A549 (cell line): ENCODE measurements around the gene EMC6. TPM values are rescaled to one million over a fixed set of nuclear protein-coding genes. Genes with fewer than 3 reads are reported as not detected.

Source experiments
- ATAC-seq, 2 experiments: fragments of 200-7000 bp in 1 of 2; fragments of >200 bp in 1 of 2; cut with Nextera tagmentation in 1 of 2; cut with Tn5 transposase in 1 of 2; 3 replicates each; pipeline versions ENCODE4 v1.8.0 to v1.9.1; 2018 to 2020; ENCODE audit warnings: mild to moderate bottlenecking in 1 of 2, moderate library complexity in 1 of 2
- CTCF ChIA-PET: fragments of 300-600 bp; sonication (Branson Sonifier 250); formaldehyde crosslinking; extraction: SDS; loops from one replicate; lab custom pipeline; 2021; ENCODE audit warnings: antibody characterized with exemption, inconsistent platforms; lab: Yijun Ruan, JAX
- POLR2A ChIA-PET: fragments of 350-600 bp; formaldehyde crosslinking; extraction: SDS; loops from one replicate; lab custom pipeline; 2021; ENCODE audit warnings: antibody characterized with exemption, inconsistent platforms; lab: Yijun Ruan, JAX
- DNase-seq, 2 experiments: peaks; one replicate each; pipeline versions ENCODE4 v3.0.0 to v3.0.0-alpha.2; 2011 to 2016; ENCODE audit warnings: low read depth in 1 of 2, low spot score in 1 of 2
- FAIRE-seq: peaks from 2 replicates; lab custom pipeline; 2011; peaks lifted over from hg19 to GRCh38; lab: Jason Lieb, UNC
- H3K27ac ChIP-seq, 2 experiments: fragments of >200 bp; sonication (Bioruptor Twin); formaldehyde crosslinking; 3 replicates each; pipeline ENCODE4 v1.5.1; 2016 to 2017
- H3K4me1 ChIP-seq: fragments of >200 bp; sonication (Bioruptor Twin); formaldehyde crosslinking; 3 replicates; pipeline ENCODE4 v1.6.1; 2016
- H3K4me2 ChIP-seq: fragments of >200 bp; sonication (Bioruptor Twin); formaldehyde crosslinking; 3 replicates; pipeline ENCODE4 v1.6.1; 2016
- H3K4me3 ChIP-seq: fragments of >200 bp; sonication (Bioruptor Twin); formaldehyde crosslinking; 3 replicates; pipeline ENCODE4 v1.5.1; 2016
- H3K9me3 ChIP-seq: fragments of >200 bp; sonication (Bioruptor Twin); formaldehyde crosslinking; 3 replicates; pipeline ENCODE4 v1.6.1; 2016
- BHLHE40 ChIP-seq: IDR thresholded peaks from 2 replicates; pipeline ENCODE4 v1.6.1; 2012; ENCODE audit warnings: low read depth, low read length, inconsistent platforms
- CBX8 ChIP-seq: fragments of 200-600 bp; sonication (generic); IDR thresholded peaks from 2 replicates; pipeline ENCODE4 v1.6.1; 2016
- CEBPB ChIP-seq, 2 experiments: fragments of >200 bp in 1 of 2; sonication (Bioruptor Twin) in 1 of 2; formaldehyde crosslinking in 1 of 2; IDR thresholded peaks; 2 replicates each; pipeline ENCODE4 v1.6.1; 2012 to 2016
- CHD2 ChIP-seq: fragments of 150-350 bp; IDR thresholded peaks from 2 replicates; pipeline ENCODE4 v1.6.1; 2014; ENCODE audit warnings: low read length; ENCODE audit not compliant: partially characterized antibody
- EHF ChIP-seq: fragments of 250-450 bp; sonication (Bioruptor Pico); IDR thresholded peaks from 2 replicates; pipeline ENCODE4 v1.5.0; 2020; ENCODE audit warnings: mild to moderate bottlenecking
- EHMT2 ChIP-seq: fragments of 200-600 bp; sonication (generic); IDR thresholded peaks from 2 replicates; pipeline ENCODE4 v1.6.1; 2016; ENCODE audit warnings: antibody characterized with exemption, low read depth, mild to moderate bottlenecking, moderate library complexity
- ESRRA ChIP-seq: fragments of 150-350 bp; IDR thresholded peaks from 2 replicates; pipeline ENCODE4 v1.6.1; 2014; ENCODE audit warnings: mild to moderate bottlenecking, low read length, borderline replicate concordance
- FOSL2 ChIP-seq, 2 experiments: fragments of 450-650 bp in 1 of 2; fragments of >200 bp in 1 of 2; sonication (Bioruptor Twin) in 1 of 2; formaldehyde crosslinking; IDR thresholded peaks; 2 replicates each; pipeline versions ENCODE4 v1.5.0 to v1.6.1; 2016 to 2020; ENCODE audit warnings: mild to moderate bottlenecking in 1 of 2, moderate library complexity in 1 of 2
- HDAC2 ChIP-seq: fragments of 200-600 bp; sonication (generic); IDR thresholded peaks from 2 replicates; pipeline ENCODE4 v1.6.1; 2016
- HEYL ChIP-seq: fragments of 250-450 bp; sonication (Bioruptor Pico); IDR thresholded peaks from 2 replicates; pipeline ENCODE4 v1.8.0; 2021; ENCODE audit warnings: mild to moderate bottlenecking, moderate library complexity
- HMGXB4 ChIP-seq: fragments of 250-450 bp; sonication (Bioruptor Pico); IDR thresholded peaks from 2 replicates; pipeline ENCODE4 v1.5.0; 2021; ENCODE audit warnings: mild to moderate bottlenecking, moderate library complexity, borderline replicate concordance
- JUN ChIP-seq, 2 experiments: fragments of >200 bp; sonication (Bioruptor Twin); formaldehyde crosslinking; IDR thresholded peaks; 2 replicates in 1 of 2; 3 replicates in 1 of 2; pipeline ENCODE4 v1.6.1; 2016 to 2017
- JUNB ChIP-seq: fragments of >200 bp; sonication (Bioruptor Twin); formaldehyde crosslinking; IDR thresholded peaks from 2 replicates; pipeline ENCODE4 v1.6.1; 2016
- KDM5A ChIP-seq: fragments of 200-600 bp; sonication (generic); IDR thresholded peaks from 2 replicates; pipeline ENCODE4 v1.6.1; 2016; ENCODE audit warnings: antibody characterized with exemption, mild to moderate bottlenecking
- MAFK ChIP-seq: fragments of 450-650 bp; IDR thresholded peaks from 2 replicates; pipeline ENCODE4 v1.6.1; 2014; ENCODE audit not compliant: partially characterized antibody
- MAX ChIP-seq: IDR thresholded peaks from 2 replicates; pipeline ENCODE4 v1.6.1; 2012
- MAZ ChIP-seq: fragments of 150-350 bp; IDR thresholded peaks from 2 replicates; pipeline ENCODE4 v1.6.1; 2014; ENCODE audit warnings: antibody characterized with exemption, low read depth, low read length, borderline replicate concordance
- MYC ChIP-seq: IDR thresholded peaks from 2 replicates; pipeline ENCODE4 v1.6.1; 2012; ENCODE audit warnings: mild to moderate bottlenecking, inconsistent platforms, low read length, improper control_type of control experiment, borderline replicate concordance
- POLR2AphosphoS2 ChIP-seq: conservative IDR thresholded peaks from 2 replicates; pipeline ENCODE4 v1.6.1; 2012; ENCODE audit warnings: low read length, improper control_type of control experiment, inconsistent platforms
- RAD21 ChIP-seq, 2 experiments: fragments of >200 bp in 1 of 2; sonication (Bioruptor Twin) in 1 of 2; formaldehyde crosslinking in 1 of 2; IDR thresholded peaks in 1 of 2; conservative IDR thresholded peaks in 1 of 2; 2 replicates in 1 of 2; 3 replicates in 1 of 2; pipeline ENCODE4 v1.6.1; 2012 to 2018; ENCODE audit warnings: inconsistent platforms in 1 of 2
- RARB ChIP-seq: fragments of 250-450 bp; sonication (Bioruptor Pico); IDR thresholded peaks from 2 replicates; pipeline ENCODE4 v1.8.0; 2021; ENCODE audit warnings: mild to moderate bottlenecking, moderate library complexity
- TFCP2L1 ChIP-seq: fragments of 250-450 bp; sonication (Bioruptor Pico); IDR thresholded peaks from 2 replicates; pipeline ENCODE4 v1.5.0; 2021; ENCODE audit warnings: mild to moderate bottlenecking
- TP53 ChIP-seq: fragments of 250-450 bp; sonication (Bioruptor Pico); IDR thresholded peaks from 2 replicates; pipeline ENCODE4 v1.5.0; 2021; ENCODE audit warnings: mild to moderate bottlenecking, moderate library complexity
- WGBS: methylation state at CpG from one replicate; pipeline ENCODE4 v1.1.6; 2017; ENCODE audit errors: missing lambda C conversion rate; 5-methylcytosine and 5-hydroxymethylcytosine counted together
- polyA plus RNA-seq, 4 experiments: library from polyadenylated mRNA; depleted of rRNA in 3 of 4; stranded (reverse); fragments of >200 nt; fragmentation: RNase III in 1 of 4; extraction: RNeasy Plus Mini Kit Qiagen cat#74134 plus additional on column Dnase treatment in 1 of 4; gene quantifications; 2 replicates in 3 of 4; 3 replicates in 1 of 4; pipeline ENCODE4 v1.2.3, GENCODE V29; 2011 to 2017
- TF ChIP-seq, protein P1 (sequence below): fragments of 450-650 bp; IDR thresholded peaks from 2 replicates; pipeline ENCODE4 v1.6.1; 2014; ENCODE audit warnings: antibody characterized with exemption
- TF ChIP-seq, protein P2 (sequence below): fragments of 150-350 bp; IDR thresholded peaks from 2 replicates; pipeline ENCODE4 v1.6.1; 2014; ENCODE audit warnings: low read depth, mild to moderate bottlenecking, low read length

EMC6 gene
- polyA plus RNA-seq, 2 of the 4 experiments (the other 2 are of a cell fraction): 68.3 to 122 TPM

DNA sequence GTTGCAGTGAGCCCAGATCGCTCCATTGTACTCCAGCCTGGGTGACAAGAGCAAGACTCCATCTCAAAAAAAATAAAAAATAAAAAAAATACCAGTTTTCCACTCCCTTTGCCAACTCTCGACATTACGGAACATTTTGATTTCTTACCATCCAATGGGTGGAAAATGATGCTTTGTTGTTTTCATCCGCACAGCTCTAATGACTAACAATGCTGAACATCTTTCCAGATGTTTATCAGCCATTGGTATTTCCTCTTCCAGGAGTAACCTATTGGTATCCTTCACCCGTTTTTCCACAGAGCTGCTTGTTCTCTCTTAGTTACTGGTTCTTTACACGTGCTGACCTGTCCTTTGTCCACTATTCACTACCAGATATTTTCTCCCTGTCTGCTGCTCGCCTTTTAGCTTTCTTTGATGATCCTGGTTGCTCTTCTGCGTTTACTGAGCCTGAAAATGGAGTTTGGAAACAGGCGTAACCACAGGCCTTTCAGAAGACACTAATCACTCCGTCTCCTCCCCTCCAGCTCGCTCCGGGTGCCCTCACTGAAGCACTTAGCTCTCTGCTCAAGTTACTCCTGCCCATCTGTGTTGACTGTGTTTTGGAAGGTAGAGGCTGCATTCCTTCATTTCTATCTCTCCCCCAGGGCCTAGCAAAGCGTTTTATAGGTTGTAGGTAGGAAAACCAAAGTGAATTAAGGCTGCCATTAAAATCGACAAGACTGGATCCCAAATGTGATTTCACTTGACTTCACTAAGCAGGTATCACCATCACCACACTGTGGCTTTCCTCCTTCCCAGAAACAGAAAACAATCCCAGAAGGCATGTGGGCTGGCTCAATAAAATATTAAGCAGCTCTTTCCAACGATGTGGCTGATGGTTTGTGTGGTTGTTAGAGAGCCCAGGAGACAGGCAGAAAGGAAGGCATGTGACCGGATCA is 41.5 kb upstream of the EMC6 start:
- DNase-seq: no peak
- ChIA-PET POLR2A (interaction anchor here (1.6 kb wide), 1 partner anchor 9 kb away, joined by 5 read pairs; the partner anchor contains the start of genes CTNS and SHPK), CTCF (interaction anchor here (1.9 to 2.4 kb wide), 4 partner anchors 9 to 578 kb away, joined by 5 to 11 read pairs (median 7); no protein-coding TSS in a partner anchor)
- Histone ChIP-seq H3K4me3 (no peak overlapping the region), H3K27ac (no peak overlapping the region), H3K4me2 (no peak overlapping the region), H3K4me1 (no peaks in the 10 kb centered on the region), H3K9me3 (no peaks in the 10 kb centered on the region)
- FAIRE-seq: no peak
- ATAC-seq: no peak
- 89% methylated on average over 16 of the region's 16 CpGs for WGBS
- TF ChIP-seq MAZ: no peak
- no peak for TF ChIP-seq MAX
- no peak for TF ChIP-seq RARB (CRISPR knock-in tag)
- TF ChIP-seq BHLHE40: no peak
- TF ChIP-seq CHD2: no peak

GRCh38 chr17:3627769-3628167 is 40.8 kb upstream of the EMC6 start:
- POLR2A ChIA-PET: no interaction called here
- WGBS: 93% methylated on average over 11 of the region's 11 CpGs
- CTCF ChIA-PET: interaction anchor here (1.9 to 2.4 kb wide), 4 partner anchors 10 to 579 kb away, joined by 5 to 11 read pairs (median 7); no protein-coding TSS in a partner anchor
- FAIRE-seq (no peak), ATAC-seq (no peak), DNase-seq (no peak)
- H3K4me3 ChIP-seq: no peak overlapping the region
- no peak overlapping the region for H3K27ac ChIP-seq
- H3K9me3 ChIP-seq: no peaks in the 10 kb centered on the region
- H3K4me2 ChIP-seq: no peak overlapping the region
- no peak for TF ChIP-seq HDAC2
- no peak for TF ChIP-seq EHMT2
- no peak for TF ChIP-seq MAZ
- TF ChIP-seq JUN (IDR thresholded peaks at IDR 0.05): no peak
- no peak for TF ChIP-seq TP53 (CRISPR knock-in tag)
- TF ChIP-seq, protein P1, sequence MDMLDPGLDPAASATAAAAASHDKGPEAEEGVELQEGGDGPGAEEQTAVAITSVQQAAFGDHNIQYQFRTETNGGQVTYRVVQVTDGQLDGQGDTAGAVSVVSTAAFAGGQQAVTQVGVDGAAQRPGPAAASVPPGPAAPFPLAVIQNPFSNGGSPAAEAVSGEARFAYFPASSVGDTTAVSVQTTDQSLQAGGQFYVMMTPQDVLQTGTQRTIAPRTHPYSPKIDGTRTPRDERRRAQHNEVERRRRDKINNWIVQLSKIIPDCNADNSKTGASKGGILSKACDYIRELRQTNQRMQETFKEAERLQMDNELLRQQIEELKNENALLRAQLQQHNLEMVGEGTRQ: no peak
- no peak for TF ChIP-seq MAFK
- no peak for TF ChIP-seq HEYL (CRISPR knock-in tag)
- no peak for TF ChIP-seq KDM5A
- TF ChIP-seq JUNB: no peak
- no peak for TF ChIP-seq ESRRA
- TF ChIP-seq, protein P2, sequence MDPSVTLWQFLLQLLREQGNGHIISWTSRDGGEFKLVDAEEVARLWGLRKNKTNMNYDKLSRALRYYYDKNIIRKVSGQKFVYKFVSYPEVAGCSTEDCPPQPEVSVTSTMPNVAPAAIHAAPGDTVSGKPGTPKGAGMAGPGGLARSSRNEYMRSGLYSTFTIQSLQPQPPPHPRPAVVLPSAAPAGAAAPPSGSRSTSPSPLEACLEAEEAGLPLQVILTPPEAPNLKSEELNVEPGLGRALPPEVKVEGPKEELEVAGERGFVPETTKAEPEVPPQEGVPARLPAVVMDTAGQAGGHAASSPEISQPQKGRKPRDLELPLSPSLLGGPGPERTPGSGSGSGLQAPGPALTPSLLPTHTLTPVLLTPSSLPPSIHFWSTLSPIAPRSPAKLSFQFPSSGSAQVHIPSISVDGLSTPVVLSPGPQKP: no peak
- TF ChIP-seq MAX: no peak
- no peaks in the 10 kb centered on the region for H3K4me1 ChIP-seq

GRCh38 chr17:3630781-3631180 is 37.8 kb upstream of the EMC6 start:
- POLR2A ChIA-PET: no interaction called here
- ATAC-seq (no peak), FAIRE-seq (no peak), DNase-seq (no peak)
- peaks cover 7% of the 10 kb centered on the region; the same call in 2 of the 3 replicates for H3K4me1 ChIP-seq
- no peak overlapping the region for H3K4me2 ChIP-seq
- no peaks in the 10 kb centered on the region for H3K9me3 ChIP-seq
- WGBS: 94% methylated on average over 10 of the region's 10 CpGs
- no peak overlapping the region for H3K4me3 ChIP-seq
- CTCF ChIA-PET: interaction anchor here (1.0 to 4.4 kb wide), 3 partner anchors 9 to 21 kb away, joined by 4 to 20 read pairs (median 6); partner anchors contain the start of gene TRPV1
- no peak overlapping the region for H3K27ac ChIP-seq
- TF ChIP-seq POLR2AphosphoS2 (no peak), RARB (CRISPR knock-in tag) (no peak), MYC (no peak), HDAC2 (no peak), EHF (CRISPR knock-in tag) (no peak), CEBPB (IDR thresholded peaks at IDR 0.05) (no peak), CBX8 (no peak), EHMT2 (no peak), CHD2 (no peak), HMGXB4 (CRISPR knock-in tag) (no peak), KDM5A (no peak), FOSL2 (IDR thresholded peaks at IDR 0.05) (no peak), FOSL2 (CRISPR knock-in tag; IDR thresholded peaks at IDR 0.05) (no peak), TFCP2L1 (CRISPR knock-in tag) (no peak), HEYL (CRISPR knock-in tag) (no peak), RAD21 (conservative IDR thresholded peaks at IDR 0.05 in 1 of 2, IDR thresholded peaks at IDR 0.05 in 1 of 2) (no peak)
- TF ChIP-seq, protein P1: no peak
